Measurements from ENCODE around the gene TMEM131.

Gene TMEM131

GRCh38 chr2:97963880-97964279, 31.9 kb downstream of the TMEM131 start:
- Histone ChIP-seq H3K4me3 (ENCODE audit: low read depth, low read length) (no peak overlapping the region), H3K27ac (ENCODE audit: extremely low read depth, low read depth, low read length) (no peak overlapping the region)
- POLR2A ChIA-PET: no interaction called here

GRCh38 chr2:97963079-97963406, 32.7 kb downstream of the TMEM131 start:
- Histone ChIP-seq H3K4me1 (ENCODE audit: control insufficient read depth, insufficient read depth, low read length) (peaks cover 10% of the 10 kb centered on the region), H3K27ac (ENCODE audit: extremely low read depth, low read depth, low read length) (no peak overlapping the region), H3K36me3 (ENCODE audit: control insufficient read depth in 2 of 2, insufficient read depth in 1 of 2, low read length in 2 of 2) (no peaks in the 10 kb centered on the region), H3K4me3 (ENCODE audit: low read depth, low read length) (no peak overlapping the region), H3K9me3 (ENCODE audit: control insufficient read depth, insufficient read depth, low read depth, low read length) (no peaks in the 10 kb centered on the region)
- POLR2A ChIA-PET: no interaction called here
- CTCF ChIA-PET: interaction anchor here (0.6 kb wide), 1 partner anchor 709 kb away, joined by 3 read pairs; no protein-coding TSS in a partner anchor
- no peak for TF ChIP-seq ZNF394 (tag by site-specific recombination; IDR thresholded peaks at IDR 0.05; ENCODE audit: borderline replicate concordance)
- no peak for TF ChIP-seq ZIC2 (tag by site-specific recombination; IDR thresholded peaks at IDR 0.05)
- no peak for TF ChIP-seq HOXC10 (CRISPR knock-in tag; IDR thresholded peaks at IDR 0.05)
- TF ChIP-seq HIC1 (tag by site-specific recombination; IDR thresholded peaks at IDR 0.05): no peak
- TF ChIP-seq, protein P1, sequence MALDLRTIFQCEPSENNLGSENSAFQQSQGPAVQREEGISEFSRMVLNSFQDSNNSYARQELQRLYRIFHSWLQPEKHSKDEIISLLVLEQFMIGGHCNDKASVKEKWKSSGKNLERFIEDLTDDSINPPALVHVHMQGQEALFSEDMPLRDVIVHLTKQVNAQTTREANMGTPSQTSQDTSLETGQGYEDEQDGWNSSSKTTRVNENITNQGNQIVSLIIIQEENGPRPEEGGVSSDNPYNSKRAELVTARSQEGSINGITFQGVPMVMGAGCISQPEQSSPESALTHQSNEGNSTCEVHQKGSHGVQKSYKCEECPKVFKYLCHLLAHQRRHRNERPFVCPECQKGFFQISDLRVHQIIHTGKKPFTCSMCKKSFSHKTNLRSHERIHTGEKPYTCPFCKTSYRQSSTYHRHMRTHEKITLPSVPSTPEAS (tag by site-specific recombination; IDR thresholded peaks at IDR 0.05): no peak

More at GRCh38 chr2:97963880-97964279, 31.9 kb downstream of the TMEM131 start:
- CTCF ChIA-PET: no interaction called here
- Histone ChIP-seq H3K9me3 (ENCODE audit: control insufficient read depth, insufficient read depth, low read depth, low read length) (no peaks in the 10 kb centered on the region), H3K4me1 (ENCODE audit: control insufficient read depth, insufficient read depth, low read length) (peaks cover 10% of the 10 kb centered on the region), H3K36me3 (ENCODE audit: control insufficient read depth in 2 of 2, insufficient read depth in 1 of 2, low read length in 2 of 2) (no peaks in the 10 kb centered on the region)
- TF ChIP-seq, protein P1 (tag by site-specific recombination; IDR thresholded peaks at IDR 0.05): no peak
- TF ChIP-seq FEZF1 (tag by site-specific recombination; IDR thresholded peaks at IDR 0.05) (no peak), ZNF138 (tag by site-specific recombination; IDR thresholded peaks at IDR 0.05; ENCODE audit: borderline replicate concordance) (no peak), ZNF791 (tag by site-specific recombination; IDR thresholded peaks at IDR 0.05) (no peak), ZNF10 (tag by site-specific recombination; IDR thresholded peaks at IDR 0.05) (no peak)

- peaks cover 2% of the 10 kb centered on the region; the same call in 1 of the 2 replicates for H3K4me1 ChIP-seq (ENCODE audit: control insufficient read depth, insufficient read depth, low read length)
- POLR2A ChIA-PET: no interaction called here
- H3K27ac ChIP-seq (ENCODE audit: extremely low read depth, low read depth, low read length): no peak overlapping the region
- no peaks in the 10 kb centered on the region for H3K36me3 ChIP-seq (ENCODE audit: control insufficient read depth in 2 of 2, insufficient read depth in 1 of 2, low read length in 2 of 2)
- no peak overlapping the region for H3K4me3 ChIP-seq (ENCODE audit: low read depth, low read length)
- TF ChIP-seq HOXD13 (CRISPR knock-in tag; IDR thresholded peaks at IDR 0.05; ENCODE audit: borderline replicate concordance): no peak
- no peak for TF ChIP-seq ZNF37A (tag by site-specific recombination; IDR thresholded peaks at IDR 0.05)
- no peak for TF ChIP-seq ZNF121 (tag by site-specific recombination; IDR thresholded peaks at IDR 0.05)
- no peaks in the 10 kb centered on the region for H3K9me3 ChIP-seq (ENCODE audit: control insufficient read depth, insufficient read depth, low read depth, low read length)
- CTCF ChIA-PET: no interaction called here
Observed at GRCh38 chr2:97961534-97961933, 34.2 kb downstream of the TMEM131 start.

GRCh38 chr2:97958184-97958583, 37.6 kb downstream of the TMEM131 start:
- Histone ChIP-seq H3K4me1 (ENCODE audit: control insufficient read depth, insufficient read depth, low read length) (peaks cover 2% of the 10 kb centered on the region; the same call in 1 of the 2 replicates), H3K27ac (ENCODE audit: extremely low read depth, low read depth, low read length) (no peak overlapping the region), H3K4me3 (ENCODE audit: low read depth, low read length) (no peak overlapping the region), H3K9me3 (ENCODE audit: control insufficient read depth, insufficient read depth, low read depth, low read length) (no peaks in the 10 kb centered on the region), H3K36me3 (ENCODE audit: control insufficient read depth in 2 of 2, insufficient read depth in 1 of 2, low read length in 2 of 2) (no peaks in the 10 kb centered on the region)
- ChIA-PET POLR2A (no interaction called here), CTCF (interaction anchor here (0.7 kb wide), 1 partner anchor 311 kb away, joined by 3 read pairs; no protein-coding TSS in a partner anchor)
- TF ChIP-seq ZNF843 (tag by site-specific recombination; IDR thresholded peaks at IDR 0.05) (no peak), ZNF560 (tag by site-specific recombination; IDR thresholded peaks at IDR 0.05; ENCODE audit: borderline replicate concordance) (no peak), ZNF140 (tag by site-specific recombination; IDR thresholded peaks at IDR 0.05) (no peak), ZNF221 (tag by site-specific recombination; IDR thresholded peaks at IDR 0.05; ENCODE audit: borderline replicate concordance) (no peak), ZNF10 (tag by site-specific recombination; IDR thresholded peaks at IDR 0.05) (no peak), ZNF311 (tag by site-specific recombination; IDR thresholded peaks at IDR 0.05; ENCODE audit: borderline replicate concordance) (no peak), ZNF473 (tag by site-specific recombination; IDR thresholded peaks at IDR 0.05) (no peak), HOXD13 (CRISPR knock-in tag; IDR thresholded peaks at IDR 0.05; ENCODE audit: borderline replicate concordance) (no peak), ZNF529 (tag by site-specific recombination; IDR thresholded peaks at IDR 0.05; ENCODE audit: insufficient replicate concordance) (no peak), ZBTB49 (tag by site-specific recombination; IDR thresholded peaks at IDR 0.05; ENCODE audit: low read depth) (no peak), ZNF624 (tag by site-specific recombination; IDR thresholded peaks at IDR 0.05) (no peak)

Data from HEK293 (cell line).